ENCODE measurements around the gene LOC128125822.

The LOC128125822 gene

GRCh38 chr6:63546236-63546635, 26.0 kb upstream of the LOC128125822 start:
- no peak overlapping the region for H3K4me3 ChIP-seq
- no peaks in the 10 kb centered on the region for H3K9me3 ChIP-seq
- H3K27ac ChIP-seq: no peak overlapping the region
- H3K27me3 ChIP-seq: no peaks in the 10 kb centered on the region
- no peaks in the 10 kb centered on the region for H3K4me1 ChIP-seq
- ATAC-seq: no peak
- H3K36me3 ChIP-seq: no peaks in the 10 kb centered on the region
- no peak for TF ChIP-seq CTCF (IDR thresholded peaks at IDR 0.05)
- 89 to 94% methylated on average over 6 of the region's 6 CpGs for WGBS, 2 donors
- intact Hi-C loops (cut with DNase I): no loop called here
- DNase-seq: no peak

- ATAC-seq (no peak), DNase-seq (no peak)
- TF ChIP-seq CTCF (IDR thresholded peaks at IDR 0.05): no peak
- intact Hi-C loops (cut with DNase I): no loop called here
- 92 to 98% methylated on average over 1 of the region's 1 CpG for WGBS, 2 donors
- Histone ChIP-seq H3K27ac (no peak overlapping the region), H3K27me3 (no peaks in the 10 kb centered on the region), H3K9me3 (no peaks in the 10 kb centered on the region), H3K36me3 (no peaks in the 10 kb centered on the region), H3K4me3 (no peak overlapping the region), H3K4me1 (no peaks in the 10 kb centered on the region)
Observed at GRCh38 chr6:63546697-63547096, 25.6 kb upstream of the LOC128125822 start.

- intact Hi-C loops (cut with DNase I): no loop called here
- Histone ChIP-seq H3K4me1 (peaks cover 0 to 12% (median 0%) of the 10 kb centered on the region in 9 donors), H3K4me3 (no peak overlapping the region), H3K9me3 (peaks cover 0 to 4% (median 0%) of the 10 kb centered on the region in 11 donors), H3K27ac (no peak overlapping the region), H3K27me3 (no peaks in the 10 kb centered on the region), H3K36me3 (no peaks in the 10 kb centered on the region)
- TF ChIP-seq CTCF (IDR thresholded peaks at IDR 0.05): no peak
- DNase-seq: no peak
- 66 to 72% methylated on average over 5 of the region's 5 CpGs for WGBS, 2 donors
- ATAC-seq: no peak
Observed at GRCh38 chr6:63549076-63549475, 23.2 kb upstream of the LOC128125822 start.

- peak overlapping the region in 7 of 10 donors; percentile 12 to 64 (median 33) for H3K27ac ChIP-seq
- 80 to 84% methylated on average over 3 of the region's 3 CpGs for WGBS, 2 donors
- peaks cover 0 to 4% (median 0%) of the 10 kb centered on the region in 11 donors for H3K9me3 ChIP-seq
- DNase-seq (no peak), ATAC-seq (peak in 7 of 8 donors; percentile 47 to 96 (median 90))
- peaks cover 0 to 12% (median 0%) of the 10 kb centered on the region in 9 donors for H3K4me1 ChIP-seq
- peaks cover 0 to 3% (median 0%) of the 10 kb centered on the region in 7 donors for H3K27me3 ChIP-seq
- no peak for TF ChIP-seq CTCF (IDR thresholded peaks at IDR 0.05)
- no peak overlapping the region for H3K4me3 ChIP-seq
- intact Hi-C loops (cut with DNase I): no loop called here
- no peaks in the 10 kb centered on the region for H3K36me3 ChIP-seq
Observed at GRCh38 chr6:63553208-63553607, 19.1 kb upstream of the LOC128125822 start.

All from heart right ventricle (tissue), 16 donors.